A549 (cell line): ENCODE results near the gene NIM1K. TPM values are rescaled to one million over a fixed set of nuclear protein-coding genes. Genes with fewer than 3 reads are reported as not detected.

Experiments used
- ATAC-seq, 2 experiments: fragments of 200-7000 bp in 1 of 2; fragments of >200 bp in 1 of 2; cut with Nextera tagmentation in 1 of 2; cut with Tn5 transposase in 1 of 2; 3 replicates each; pipeline versions ENCODE4 v1.8.0 to v1.9.1; 2018 to 2020; ENCODE audit warnings: mild to moderate bottlenecking in 1 of 2, moderate library complexity in 1 of 2
- CTCF ChIA-PET: fragments of 300-600 bp; sonication (Branson Sonifier 250); formaldehyde crosslinking; extraction: SDS; loops from one replicate; lab custom pipeline; 2021; ENCODE audit warnings: antibody characterized with exemption, inconsistent platforms; lab: Yijun Ruan, JAX
- POLR2A ChIA-PET: fragments of 350-600 bp; formaldehyde crosslinking; extraction: SDS; loops from one replicate; lab custom pipeline; 2021; ENCODE audit warnings: antibody characterized with exemption, inconsistent platforms; lab: Yijun Ruan, JAX
- DNase-seq, 2 experiments: peaks; one replicate each; pipeline versions ENCODE4 v3.0.0 to v3.0.0-alpha.2; 2011 to 2016; ENCODE audit warnings: low read depth in 1 of 2, low spot score in 1 of 2
- FAIRE-seq: peaks from 2 replicates; lab custom pipeline; 2011; peaks lifted over from hg19 to GRCh38; lab: Jason Lieb, UNC
- H3K27ac ChIP-seq, 2 experiments: fragments of >200 bp; sonication (Bioruptor Twin); formaldehyde crosslinking; 3 replicates each; pipeline ENCODE4 v1.5.1; 2016 to 2017
- H3K4me1 ChIP-seq: fragments of >200 bp; sonication (Bioruptor Twin); formaldehyde crosslinking; 3 replicates; pipeline ENCODE4 v1.6.1; 2016
- H3K4me2 ChIP-seq: fragments of >200 bp; sonication (Bioruptor Twin); formaldehyde crosslinking; 3 replicates; pipeline ENCODE4 v1.6.1; 2016
- H3K4me3 ChIP-seq: fragments of >200 bp; sonication (Bioruptor Twin); formaldehyde crosslinking; 3 replicates; pipeline ENCODE4 v1.5.1; 2016
- H3K9me3 ChIP-seq: fragments of >200 bp; sonication (Bioruptor Twin); formaldehyde crosslinking; 3 replicates; pipeline ENCODE4 v1.6.1; 2016
- BHLHE40 ChIP-seq: IDR thresholded peaks from 2 replicates; pipeline ENCODE4 v1.6.1; 2012; ENCODE audit warnings: low read depth, low read length, inconsistent platforms
- CBX8 ChIP-seq: fragments of 200-600 bp; sonication (generic); IDR thresholded peaks from 2 replicates; pipeline ENCODE4 v1.6.1; 2016
- CHD4 ChIP-seq: fragments of 200-600 bp; sonication (generic); IDR thresholded peaks from 2 replicates; pipeline ENCODE4 v1.6.1; 2016; ENCODE audit warnings: antibody characterized with exemption, mild to moderate bottlenecking, borderline replicate concordance
- FOSL2 ChIP-seq, 2 experiments: fragments of 450-650 bp in 1 of 2; fragments of >200 bp in 1 of 2; sonication (Bioruptor Twin) in 1 of 2; formaldehyde crosslinking; IDR thresholded peaks; 2 replicates each; pipeline versions ENCODE4 v1.5.0 to v1.6.1; 2016 to 2020; ENCODE audit warnings: mild to moderate bottlenecking in 1 of 2, moderate library complexity in 1 of 2
- FOXS1 ChIP-seq: fragments of 250-450 bp; sonication (Bioruptor Pico); IDR thresholded peaks from 2 replicates; pipeline ENCODE4 v1.5.0; 2020; ENCODE audit warnings: mild to moderate bottlenecking, moderate library complexity
- HDAC2 ChIP-seq: fragments of 200-600 bp; sonication (generic); IDR thresholded peaks from 2 replicates; pipeline ENCODE4 v1.6.1; 2016
- HOXA7 ChIP-seq: fragments of 250-450 bp; sonication (Bioruptor Pico); IDR thresholded peaks from 2 replicates; pipeline ENCODE4 v1.5.0; 2020; ENCODE audit warnings: mild to moderate bottlenecking, moderate library complexity
- HOXB5 ChIP-seq: fragments of 250-450 bp; sonication (Bioruptor Pico); IDR thresholded peaks from 2 replicates; pipeline ENCODE4 v1.5.0; 2020; ENCODE audit warnings: mild to moderate bottlenecking, moderate library complexity
- JUN ChIP-seq, 2 experiments: fragments of >200 bp; sonication (Bioruptor Twin); formaldehyde crosslinking; IDR thresholded peaks; 2 replicates in 1 of 2; 3 replicates in 1 of 2; pipeline ENCODE4 v1.6.1; 2016 to 2017
- KDM1A ChIP-seq: fragments of 200-600 bp; sonication (generic); IDR thresholded peaks from 2 replicates; pipeline ENCODE4 v1.6.1; 2016; ENCODE audit warnings: low read depth, mild to moderate bottlenecking
- MAX ChIP-seq: IDR thresholded peaks from 2 replicates; pipeline ENCODE4 v1.6.1; 2012
- MAZ ChIP-seq: fragments of 150-350 bp; IDR thresholded peaks from 2 replicates; pipeline ENCODE4 v1.6.1; 2014; ENCODE audit warnings: antibody characterized with exemption, low read depth, low read length, borderline replicate concordance
- NFE2L2 ChIP-seq: fragments of 150-350 bp; conservative IDR thresholded peaks from 2 replicates; pipeline ENCODE4 v1.6.1; 2014; ENCODE audit warnings: low read length
- NPAS2 ChIP-seq: fragments of 250-450 bp; sonication (Bioruptor Pico); IDR thresholded peaks from 2 replicates; pipeline ENCODE4 v1.8.0; 2022; ENCODE audit warnings: mild to moderate bottlenecking, moderate library complexity, borderline replicate concordance
- PBX3 ChIP-seq: IDR thresholded peaks from 2 replicates; pipeline ENCODE4 v1.6.1; 2012
- PHF8 ChIP-seq: fragments of 200-600 bp; sonication (generic); IDR thresholded peaks from 2 replicates; pipeline ENCODE4 v1.6.1; 2016; ENCODE audit warnings: low read depth, mild to moderate bottlenecking, antibody characterized with exemption, moderate library complexity, borderline replicate concordance
- POLR2A ChIP-seq: IDR thresholded peaks from 2 replicates; pipeline ENCODE4 v1.6.1; 2012; ENCODE audit warnings: mild to moderate bottlenecking, low read length
- REST ChIP-seq: fragments of 200-600 bp; sonication (generic); IDR thresholded peaks from 2 replicates; pipeline ENCODE4 v1.6.1; 2016; ENCODE audit warnings: antibody characterized with exemption, mild to moderate bottlenecking, moderate library complexity
- SMC3 ChIP-seq: fragments of >200 bp; sonication (Bioruptor Twin); formaldehyde crosslinking; IDR thresholded peaks from 3 replicates; pipeline ENCODE4 v1.6.1; 2018; ENCODE audit warnings: inconsistent platforms
- SREBF2 ChIP-seq: fragments of 450-650 bp; IDR thresholded peaks from 2 replicates; pipeline ENCODE4 v1.6.1; 2014; ENCODE audit warnings: mild to moderate bottlenecking, moderate library complexity
- TFCP2L1 ChIP-seq: fragments of 250-450 bp; sonication (Bioruptor Pico); IDR thresholded peaks from 2 replicates; pipeline ENCODE4 v1.5.0; 2021; ENCODE audit warnings: mild to moderate bottlenecking
- ZC3H11A ChIP-seq: fragments of 450-650 bp; IDR thresholded peaks from 2 replicates; pipeline ENCODE4 v1.6.1; 2014; ENCODE audit warnings: antibody characterized with exemption, mild to moderate bottlenecking
- ZFP36 ChIP-seq: fragments of 450-650 bp; IDR thresholded peaks from 2 replicates; pipeline ENCODE4 v1.6.1; 2014; ENCODE audit warnings: borderline replicate concordance; ENCODE audit not compliant: partially characterized antibody
- WGBS: methylation state at CpG from one replicate; pipeline ENCODE4 v1.1.6; 2017; ENCODE audit errors: missing lambda C conversion rate; 5-methylcytosine and 5-hydroxymethylcytosine counted together
- polyA plus RNA-seq, 4 experiments: library from polyadenylated mRNA; depleted of rRNA in 3 of 4; stranded (reverse); fragments of >200 nt; fragmentation: RNase III in 1 of 4; extraction: RNeasy Plus Mini Kit Qiagen cat#74134 plus additional on column Dnase treatment in 1 of 4; gene quantifications; 2 replicates in 3 of 4; 3 replicates in 1 of 4; pipeline ENCODE4 v1.2.3, GENCODE V29; 2011 to 2017

NIM1K gene
- polyA plus RNA-seq, 2 of the 4 experiments (the other 2 are of a cell fraction), result 0.06 to 0.23 TPM

GRCh38 chr5:43165323-43165722, 26.7 kb upstream of the NIM1K start:
- no peak for ATAC-seq
- FAIRE-seq, result no peak
- no peak for TF ChIP-seq HOXB5 (CRISPR knock-in tag)
- no peak for TF ChIP-seq ZFP36
- no peak overlapping the region for H3K4me2 ChIP-seq
- no peak overlapping the region for H3K4me3 ChIP-seq
- no peaks in the 10 kb centered on the region for H3K9me3 ChIP-seq
- H3K27ac ChIP-seq, result no peak overlapping the region
- ChIA-PET CTCF (no interaction called here), POLR2A (no interaction called here)
- no peaks in the 10 kb centered on the region for H3K4me1 ChIP-seq
- DNase-seq, result no peak
- WGBS, result 91% methylated on average over 1 of the region's 1 CpG

- FAIRE-seq, result no peak
These were observed 23.9 kb upstream of the NIM1K start for GRCh38 chr5:43168175-43168574.

GRCh38 chr5:43171451-43171850, 20.6 kb upstream of the NIM1K start:
- DNase-seq (no peak), FAIRE-seq (no peak), ATAC-seq (no peak)
- TF ChIP-seq POLR2A (no peak), HOXA7 (CRISPR knock-in tag) (no peak), NFE2L2 (no peak), CBX8 (no peak), PHF8 (no peak), JUN (IDR thresholded peaks at IDR 0.05) (no peak), MAZ (no peak), PBX3 (no peak), SREBF2 (no peak), TFCP2L1 (no peak), KDM1A (no peak), FOXS1 (CRISPR knock-in tag) (no peak), ZC3H11A (no peak), BHLHE40 (no peak), REST (no peak), SMC3 (no peak)
- Histone ChIP-seq H3K9me3 (no peaks in the 10 kb centered on the region), H3K4me3 (no peak overlapping the region), H3K4me2 (no peak overlapping the region), H3K4me1 (no peaks in the 10 kb centered on the region), H3K27ac (no peak overlapping the region)
- CTCF ChIA-PET, result no interaction called here
- POLR2A ChIA-PET, result no interaction called here
- WGBS, result 98% methylated on average over 8 of the region's 8 CpGs

More at GRCh38 chr5:43168175-43168574, 23.9 kb upstream of the NIM1K start:
- 88% methylated on average over 2 of the region's 2 CpGs for WGBS
- ChIA-PET CTCF (interaction anchor here (1.2 kb wide), 1 partner anchor 20 kb away, joined by 3 read pairs; no protein-coding TSS in a partner anchor), POLR2A (no interaction called here)
- TF ChIP-seq JUN (IDR thresholded peaks at IDR 0.05), result no peak
- TF ChIP-seq NFE2L2, result no peak
- TF ChIP-seq HDAC2, result no peak
- no peak for TF ChIP-seq TFCP2L1
- TF ChIP-seq NPAS2 (CRISPR knock-in tag), result no peak
- no peak for TF ChIP-seq MAX
- TF ChIP-seq FOSL2 (IDR thresholded peaks at IDR 0.05), result no peak
- no peak for TF ChIP-seq FOSL2 (CRISPR knock-in tag; IDR thresholded peaks at IDR 0.05)
- TF ChIP-seq CHD4, result no peak
- Histone ChIP-seq H3K4me1 (no peaks in the 10 kb centered on the region), H3K4me3 (no peak overlapping the region), H3K9me3 (no peaks in the 10 kb centered on the region), H3K4me2 (no peak overlapping the region), H3K27ac (no peak overlapping the region)
- ATAC-seq, result no peak
- DNase-seq, result no peak
